ENCODE results near the gene AMOT.

- TF ChIP-seq CTCF (IDR thresholded peaks at IDR 0.05) (no peak), POLR2AphosphoS5 (IDR thresholded peaks at IDR 0.05) (no peak), EP300 (IDR thresholded peaks at IDR 0.05) (no peak)
Observed at GRCh38 chrX:112844250-112844649, 3.6 kb upstream of the AMOT start.

Data from suprapubic skin (tissue), 4 donors.